Adrenal gland (tissue), 5 donors: ENCODE data around the gene GRIN1.

Experiments used
- POLR2A ChIP-seq, 2 donors: fragments of 450-650 bp; IDR thresholded peaks; one replicate each; pipeline ENCODE4 v1.6.1; 2017; ENCODE audit warnings: antibody characterized with exemption in 2 of 2, mild to moderate bottlenecking in 2 of 2, moderate library complexity in 1 of 2
- TF ChIP-seq, protein P1 (sequence below), 6 experiments: fragments of 450-650 bp in 4 of 6; fragments of 200-600 bp in 2 of 6; sonication (generic) in 1 of 6; IDR thresholded peaks; 1 replicate in 5 of 6; 2 replicates in 1 of 6; pipeline versions ENCODE4 v1.5.1 to v1.8.0; 2016 to 2021; ENCODE audit warnings: antibody characterized with exemption in 6 of 6, mild to moderate bottlenecking in 2 of 6, moderate library complexity in 1 of 6
- donor health status: DM: no; HTN: no; CAD: no.

DNA sequence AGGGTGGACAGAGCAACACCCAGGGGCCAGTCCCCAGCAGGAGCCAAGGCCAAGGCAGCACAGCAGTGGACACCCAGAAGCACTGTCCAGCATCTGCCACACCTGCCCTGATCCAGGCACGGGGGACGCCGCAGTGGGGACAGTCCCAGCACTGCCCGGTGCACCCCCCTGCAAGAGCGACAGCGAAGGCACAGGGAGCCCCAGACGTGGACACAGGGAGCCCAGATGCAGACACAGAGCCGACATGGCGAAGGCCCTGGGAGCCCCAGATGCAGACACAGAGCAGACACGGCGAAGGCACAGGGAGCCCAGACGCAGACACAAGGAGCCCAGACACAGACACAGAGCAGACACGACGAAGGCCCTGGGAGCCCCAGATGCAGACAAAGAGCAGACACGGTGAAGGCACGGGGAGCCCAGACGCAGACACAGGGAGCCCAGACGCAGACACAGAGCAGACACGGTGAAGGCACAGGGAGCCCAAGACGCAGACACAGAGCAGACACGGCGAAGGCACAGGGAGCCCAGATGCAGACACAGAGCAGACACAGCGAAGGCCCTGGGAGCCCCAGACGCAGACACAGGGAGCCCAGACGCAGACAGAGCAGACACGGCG lies 45.1 kb downstream of the GRIN1 start:
- TF ChIP-seq, protein P1, sequence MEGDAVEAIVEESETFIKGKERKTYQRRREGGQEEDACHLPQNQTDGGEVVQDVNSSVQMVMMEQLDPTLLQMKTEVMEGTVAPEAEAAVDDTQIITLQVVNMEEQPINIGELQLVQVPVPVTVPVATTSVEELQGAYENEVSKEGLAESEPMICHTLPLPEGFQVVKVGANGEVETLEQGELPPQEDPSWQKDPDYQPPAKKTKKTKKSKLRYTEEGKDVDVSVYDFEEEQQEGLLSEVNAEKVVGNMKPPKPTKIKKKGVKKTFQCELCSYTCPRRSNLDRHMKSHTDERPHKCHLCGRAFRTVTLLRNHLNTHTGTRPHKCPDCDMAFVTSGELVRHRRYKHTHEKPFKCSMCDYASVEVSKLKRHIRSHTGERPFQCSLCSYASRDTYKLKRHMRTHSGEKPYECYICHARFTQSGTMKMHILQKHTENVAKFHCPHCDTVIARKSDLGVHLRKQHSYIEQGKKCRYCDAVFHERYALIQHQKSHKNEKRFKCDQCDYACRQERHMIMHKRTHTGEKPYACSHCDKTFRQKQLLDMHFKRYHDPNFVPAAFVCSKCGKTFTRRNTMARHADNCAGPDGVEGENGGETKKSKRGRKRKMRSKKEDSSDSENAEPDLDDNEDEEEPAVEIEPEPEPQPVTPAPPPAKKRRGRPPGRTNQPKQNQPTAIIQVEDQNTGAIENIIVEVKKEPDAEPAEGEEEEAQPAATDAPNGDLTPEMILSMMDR (IDR thresholded peaks at IDR 0.05) = no peak
- TF ChIP-seq POLR2A (IDR thresholded peaks at IDR 0.05) = no peak
